HG02970 (cell line): Measurements from ENCODE around the gene THAP11.

ENCODE experiments used
- ATAC-seq: cut with Tn5 transposase; IDR thresholded peaks from one replicate; pipeline ENCODE4 v1.9.1; 2021; ENCODE audit warnings: mild to moderate bottlenecking, moderate library complexity, moderate number of reproducible peaks; ENCODE audit not compliant: unreplicated experiment, low FRiP score

THAP11 gene

GRCh38 chr16:67841816-67842508 lies at the start of gene THAP11:
Gene THAP11, plus strand, starts transcription at chr16:67842320. Its CDS starts 235 bp downstream, at chr16:67842555.
- ATAC-seq = peak; percentile 53

DNA sequence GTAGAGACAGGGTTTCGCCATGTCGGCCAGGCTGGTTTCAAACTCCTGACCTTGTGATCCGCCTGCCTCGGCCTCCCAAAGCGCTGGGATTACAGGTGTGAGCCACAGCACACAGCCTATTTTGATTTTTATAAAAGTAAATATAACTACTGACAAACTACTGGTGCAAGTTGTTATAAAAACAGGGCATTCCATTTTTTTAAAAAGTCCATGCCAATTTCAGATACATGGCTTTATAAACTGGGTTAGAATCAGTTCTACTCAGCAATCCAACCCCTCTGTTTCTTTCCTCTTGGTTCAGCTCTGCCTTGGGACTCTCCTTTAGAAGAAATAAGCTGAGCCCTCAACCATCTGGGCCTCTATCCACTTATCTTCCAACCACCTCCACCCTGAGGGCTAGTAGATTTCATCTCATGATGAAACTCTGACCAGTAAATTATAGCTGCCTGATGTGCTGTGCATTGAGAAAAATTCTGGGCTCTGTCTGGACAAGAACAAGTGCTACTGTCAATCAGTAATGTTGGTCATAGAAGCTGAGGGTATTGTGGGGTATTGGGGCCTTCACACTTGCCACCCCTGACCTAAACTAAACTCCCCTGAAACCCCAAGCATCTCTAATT lies 45.9 kb upstream of the THAP11 start:
- ATAC-seq = no peak

GRCh38 chr16:67800338-67800926 lies 41.7 kb upstream of the THAP11 start:
- no peak for ATAC-seq

GRCh38 chr16:67801241-67801640 lies 40.9 kb upstream of the THAP11 start:
- ATAC-seq = no peak

- no peak for ATAC-seq
Observed at GRCh38 chr16:67801883-67802282, 40.2 kb upstream of the THAP11 start.

- no peak for ATAC-seq
Observed at GRCh38 chr16:67803894-67804293, 38.2 kb upstream of the THAP11 start.

- no peak for ATAC-seq
Observed at GRCh38 chr16:67804853-67805542, 37.1 kb upstream of the THAP11 start.

DNA sequence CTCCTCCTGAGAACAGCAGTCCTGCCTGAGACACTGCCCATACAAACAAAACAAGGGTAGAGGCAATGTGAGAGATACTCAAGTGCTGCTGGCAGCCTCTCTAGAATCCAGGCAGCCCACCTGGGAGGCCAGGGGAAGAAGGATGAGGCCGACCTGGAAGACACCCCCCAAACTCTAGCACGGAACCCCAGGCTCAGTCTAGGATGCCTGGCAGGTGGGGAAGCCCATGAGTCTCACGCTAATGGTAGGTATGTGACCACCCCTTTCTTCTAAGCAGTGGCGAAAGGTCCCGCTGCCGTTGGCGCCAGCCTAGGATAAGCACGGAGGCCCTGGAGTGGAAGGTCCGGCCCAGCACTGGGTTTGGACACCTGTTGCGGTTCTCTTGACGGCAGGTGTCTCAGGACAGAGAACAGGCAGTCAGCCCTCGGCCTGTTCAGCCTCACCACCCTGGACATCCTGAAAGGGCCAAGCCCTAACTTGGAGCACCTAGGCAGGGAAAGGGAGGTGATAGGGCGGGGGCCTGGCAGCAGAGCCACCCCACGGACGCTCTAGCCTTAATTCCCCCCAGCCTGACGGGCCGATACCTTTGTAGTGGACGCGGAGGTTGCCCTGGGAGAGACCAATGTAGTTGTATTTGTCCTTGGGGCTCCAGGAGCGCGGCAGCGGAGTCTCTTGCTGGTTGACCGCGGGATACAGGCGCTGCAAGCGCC lies 36.2 kb upstream of the THAP11 start:
- peak; percentile 5 for ATAC-seq

GRCh38 chr16:67806428-67807147 lies 35.5 kb upstream of the THAP11 start, which contains the start of the genes RANBP10 and TSNAXIP1:
Gene RANBP10, minus strand, starts transcription at chr16:67806560. Its CDS starts 24 bp downstream, at chr16:67806536.
Gene TSNAXIP1, plus strand, starts transcription at chr16:67806889. Its CDS starts 261 bp downstream, at chr16:67807150.
- peak; percentile 90 for ATAC-seq

DNA sequence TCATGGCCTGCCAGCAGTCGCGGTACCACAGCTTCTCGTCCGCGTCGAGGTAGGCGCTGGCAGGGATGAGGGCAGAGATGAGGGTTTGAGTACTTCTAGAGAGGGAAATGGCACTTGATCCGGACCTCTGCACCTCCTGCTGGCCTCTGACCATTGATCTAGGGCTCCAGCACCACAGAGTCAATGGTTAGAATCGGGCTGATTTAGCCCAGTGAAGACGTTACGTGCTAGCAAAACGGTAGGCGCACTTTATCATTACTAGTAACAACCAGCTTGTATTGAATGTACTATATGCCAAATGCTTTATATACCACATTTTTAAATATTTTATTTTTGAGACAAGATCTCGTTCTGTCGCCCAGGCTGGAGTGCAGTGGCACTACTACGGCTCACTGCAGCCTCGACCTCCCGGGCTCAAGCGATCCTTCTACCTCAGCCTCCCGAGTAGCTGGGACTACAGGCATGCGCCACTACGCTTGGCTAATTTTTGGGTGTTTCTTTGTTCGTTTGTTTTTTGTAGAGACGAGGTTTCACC lies 34.9 kb upstream of the THAP11 start:
- ATAC-seq = no peak

DNA sequence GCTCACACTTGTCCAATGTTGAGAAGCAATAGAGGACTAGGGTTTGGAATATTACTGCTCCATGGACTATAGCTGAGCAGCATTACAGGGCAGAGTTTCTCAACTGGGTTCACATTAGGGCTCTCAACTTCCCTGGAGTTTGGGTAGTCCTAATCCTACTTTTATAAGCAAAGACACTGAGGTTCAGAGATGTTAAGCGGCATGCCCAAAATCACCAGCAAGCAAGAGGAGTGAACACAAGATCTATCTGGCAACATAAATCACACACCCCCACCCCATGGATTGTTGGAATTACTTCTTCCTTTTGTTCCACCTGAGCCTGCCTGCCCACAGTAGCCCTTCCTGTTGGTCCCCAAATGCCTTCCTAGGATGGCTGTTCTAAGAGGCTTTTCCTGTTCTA lies 30.2 kb upstream of the THAP11 start:
- ATAC-seq = no peak

DNA sequence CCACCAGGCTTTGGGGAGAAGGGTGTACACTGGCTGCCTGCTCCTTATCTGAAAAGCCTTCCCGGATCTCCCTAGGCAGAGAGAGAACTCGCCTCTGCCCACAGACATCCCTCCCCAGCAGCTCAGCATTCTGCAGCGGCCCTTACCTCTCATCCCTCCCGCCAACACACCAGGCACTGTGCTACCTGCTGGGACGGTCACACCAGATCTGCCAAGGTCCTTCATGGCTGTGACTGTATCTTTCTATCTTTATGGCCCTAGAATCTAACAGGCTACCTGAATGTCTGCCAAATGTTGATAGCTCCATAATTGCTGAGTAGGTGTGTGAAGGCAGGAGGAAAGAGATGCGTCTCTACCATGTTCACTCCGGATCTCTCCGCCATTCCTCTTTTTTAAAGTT lies 27.6 kb upstream of the THAP11 start:
- ATAC-seq = no peak

DNA sequence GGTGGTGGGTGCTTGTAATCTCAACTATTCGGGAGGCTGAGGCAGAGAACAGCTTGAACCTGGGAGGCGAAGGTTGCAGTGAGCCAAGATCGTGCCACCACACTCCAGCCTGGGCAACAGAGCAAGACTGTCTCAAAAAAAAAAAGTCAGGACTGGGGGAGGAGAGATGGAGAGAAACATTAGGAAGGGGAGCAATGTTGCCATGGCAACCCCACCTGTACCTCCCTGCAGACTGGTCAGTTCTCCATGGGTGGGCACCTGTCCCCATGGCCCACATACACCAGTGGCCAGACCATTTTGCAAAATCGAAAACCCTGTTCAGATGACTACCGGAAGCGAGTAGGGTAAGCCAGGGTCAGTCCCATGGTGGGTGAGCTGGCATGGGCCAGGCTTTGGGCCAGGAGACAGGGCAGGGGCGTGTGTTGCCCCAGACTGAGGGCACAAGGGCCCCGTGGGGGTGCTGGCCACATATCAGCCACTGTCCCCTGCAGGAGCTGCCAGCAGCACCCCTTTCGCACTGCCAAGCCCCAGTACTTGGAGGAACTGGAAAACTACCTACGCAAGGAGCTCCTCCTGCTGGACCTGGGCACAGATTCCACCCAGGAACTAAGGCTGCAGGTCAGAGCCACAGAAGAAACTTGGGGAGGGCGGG lies 21.4 kb upstream of the THAP11 start:
- no peak for ATAC-seq

GRCh38 chr16:67822511-67822910 lies 19.6 kb upstream of the THAP11 start:
- ATAC-seq = no peak

- no peak for ATAC-seq
Observed at GRCh38 chr16:67825119-67825518, 17.0 kb upstream of the THAP11 start.

DNA sequence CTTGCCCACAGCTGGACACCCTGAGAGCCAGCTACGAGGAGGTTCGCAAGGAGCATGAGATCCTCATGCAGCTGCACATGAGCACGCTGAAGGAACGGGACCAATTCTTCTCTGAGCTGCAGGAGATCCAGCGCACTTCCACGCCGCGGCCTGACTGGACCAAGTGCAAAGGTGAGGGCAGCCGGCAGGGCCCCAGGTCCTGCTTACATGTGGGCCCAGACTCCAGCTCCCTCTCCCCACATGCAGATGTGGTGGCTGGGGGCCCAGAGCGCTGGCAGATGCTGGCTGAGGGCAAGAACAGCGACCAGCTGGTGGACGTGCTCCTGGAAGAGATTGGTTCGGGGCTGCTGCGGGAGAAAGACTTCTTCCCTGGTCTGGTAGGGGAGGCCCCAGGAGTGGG lies 16.2 kb upstream of the THAP11 start:
- ATAC-seq = no peak

- no peak for ATAC-seq
Observed at GRCh38 chr16:67828651-67829050, 13.5 kb upstream of the THAP11 start.

GRCh38 chr16:67833030-67833414 lies 9.1 kb upstream of the THAP11 start:
- no peak for ATAC-seq
